GM18868 (cell line): ENCODE results near the gene DENND1A.
"Not testable (repeated sequence)": the region's sequence is repeated elsewhere in the genome, so short reads cannot be mapped to it uniquely, and the experiment has no call there.

Experiments
- ATAC-seq: cut with Tn5 transposase; IDR thresholded peaks from one replicate; pipeline ENCODE4 v1.9.1; 2021; ENCODE audit warnings: mild to moderate bottlenecking, moderate library complexity; ENCODE audit not compliant: unreplicated experiment

The DENND1A gene

DNA sequence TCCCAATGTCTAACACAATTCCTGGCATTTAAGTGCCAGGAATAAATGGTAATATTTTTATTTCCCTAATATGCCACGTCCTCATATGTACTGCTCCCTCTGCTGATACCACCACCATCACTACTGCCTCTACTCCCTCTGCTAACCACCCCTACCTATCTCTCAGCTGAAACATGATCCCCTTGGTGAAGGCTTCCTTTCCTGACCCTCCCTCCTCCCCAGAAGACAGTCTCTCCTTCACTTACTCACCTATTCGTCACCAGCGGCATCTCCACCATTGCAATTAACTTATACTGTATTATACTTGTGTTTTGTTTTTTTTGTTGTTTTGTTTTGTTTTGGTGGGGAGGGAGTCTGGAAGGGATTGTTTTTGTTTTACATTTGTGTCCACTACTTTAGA, 4.8 kb downstream of the DENND1A start:
- no peak for ATAC-seq

GRCh38 chr9:123924727-123925126, 5.2 kb downstream of the DENND1A start:
- ATAC-seq = no peak

DNA sequence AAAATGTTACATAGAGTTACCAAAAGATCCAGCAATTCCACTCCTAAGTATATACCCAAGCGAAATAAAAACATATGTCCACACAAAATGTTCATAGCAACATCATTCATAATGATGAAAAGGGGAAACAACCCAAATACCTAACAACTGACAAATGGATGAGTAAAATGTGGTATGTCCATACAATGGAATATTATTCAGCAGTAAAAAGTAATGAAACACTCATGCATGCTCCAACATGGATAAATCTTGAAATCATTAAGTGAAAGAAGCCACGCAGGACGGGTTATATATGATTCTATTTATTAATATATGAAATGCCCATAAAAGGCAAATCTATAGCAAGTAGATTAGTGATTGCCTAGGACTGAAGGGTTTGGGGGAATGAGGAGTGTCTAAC, 6.0 kb downstream of the DENND1A start:
- no peak for ATAC-seq

- no peak for ATAC-seq
These were observed 6.5 kb downstream of the DENND1A start for GRCh38 chr9:123923377-123923776.

DNA sequence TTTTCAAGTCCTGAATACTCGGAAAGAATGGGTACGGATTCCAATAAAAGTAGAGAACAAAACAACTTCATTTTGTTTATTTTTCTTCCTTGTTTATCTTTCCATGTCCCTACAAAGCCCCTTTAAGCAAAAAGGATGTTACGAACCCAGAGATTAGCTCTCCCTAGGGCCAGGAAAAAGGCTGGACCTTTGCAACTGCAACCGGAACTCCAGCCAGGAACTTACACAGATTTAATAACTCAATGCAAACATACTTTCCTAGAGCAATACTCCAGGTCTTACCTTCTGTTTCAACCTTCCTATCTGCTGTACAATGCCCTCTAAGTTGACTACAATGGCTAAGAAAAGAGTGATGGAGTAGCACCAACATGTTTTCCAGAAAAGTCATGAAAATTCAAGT, 7.0 kb downstream of the DENND1A start:
- no peak for ATAC-seq

DNA sequence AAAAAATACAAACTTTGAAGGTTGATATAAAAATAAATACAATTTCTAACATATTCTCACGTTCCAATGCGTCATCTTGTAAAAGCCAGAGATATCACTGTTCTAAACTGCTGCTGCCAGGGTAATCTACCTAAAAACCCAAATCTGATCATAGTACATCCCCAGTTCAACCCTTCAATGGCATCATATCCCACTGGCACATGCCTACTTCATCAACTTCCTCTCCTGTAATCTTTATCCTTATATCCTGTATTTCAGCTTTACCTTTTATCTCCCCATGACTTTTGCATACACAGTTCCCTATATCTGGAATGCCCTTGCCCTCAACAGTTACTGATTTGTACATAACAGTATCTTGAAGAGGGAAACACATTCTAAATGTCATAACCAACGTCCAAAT, 7.5 kb downstream of the DENND1A start:
- no peak for ATAC-seq

GRCh38 chr9:123914517-123915196, 15.3 kb downstream of the DENND1A start:
- no peak for ATAC-seq

- ATAC-seq = no peak
These were observed 17.6 kb downstream of the DENND1A start for GRCh38 chr9:123912167-123912897.

- no peak for ATAC-seq
These were observed 18.9 kb downstream of the DENND1A start for GRCh38 chr9:123911024-123911423.

- ATAC-seq = not testable (repeated sequence)
These were observed 20.7 kb downstream of the DENND1A start for GRCh38 chr9:123909192-123909591.

GRCh38 chr9:123903550-123903949, 26.4 kb downstream of the DENND1A start:
- not testable (repeated sequence) for ATAC-seq

DNA sequence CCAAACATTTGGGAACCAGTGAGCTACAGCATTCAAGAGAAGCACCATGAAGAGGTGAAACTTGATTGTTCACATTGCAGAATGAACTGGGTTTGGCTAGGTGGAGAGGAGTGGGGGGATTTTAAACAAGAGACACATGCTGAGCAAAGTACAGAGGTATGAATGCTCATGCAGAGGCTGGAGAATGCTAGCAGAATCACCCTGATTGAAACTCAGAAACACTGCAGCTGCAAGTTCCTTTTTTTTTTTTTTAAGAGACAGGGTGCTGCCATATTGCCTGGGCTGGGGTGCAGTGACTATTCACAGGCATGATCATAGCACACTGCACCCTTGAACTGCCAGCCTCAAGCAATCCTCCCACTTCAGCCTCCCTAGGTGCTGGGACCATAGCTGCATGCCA, 35.1 kb downstream of the DENND1A start:
- ATAC-seq = no peak

GRCh38 chr9:123893831-123894460, 36.0 kb downstream of the DENND1A start:
- peak; percentile 45 for ATAC-seq

GRCh38 chr9:123893115-123893514, 36.8 kb downstream of the DENND1A start:
- no peak for ATAC-seq

DNA sequence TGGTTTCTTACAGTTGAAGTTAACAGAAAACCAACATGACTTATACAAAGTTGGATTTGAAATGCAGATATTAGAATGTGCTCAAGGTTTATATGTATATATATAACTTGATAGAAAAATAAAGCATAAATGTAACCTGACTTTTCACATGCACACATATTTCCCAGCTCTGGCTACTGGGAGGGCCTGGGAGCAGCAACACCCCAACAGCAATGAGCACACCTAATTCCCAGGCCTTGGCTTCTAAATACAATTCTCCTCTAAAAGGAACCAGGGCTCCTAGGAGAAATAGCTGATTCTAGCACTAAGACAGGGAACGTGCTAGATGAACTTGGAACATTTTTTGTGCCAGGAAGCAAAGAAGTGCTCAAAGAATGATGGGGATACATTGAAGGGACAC, 42.1 kb downstream of the DENND1A start:
- no peak for ATAC-seq

DNA sequence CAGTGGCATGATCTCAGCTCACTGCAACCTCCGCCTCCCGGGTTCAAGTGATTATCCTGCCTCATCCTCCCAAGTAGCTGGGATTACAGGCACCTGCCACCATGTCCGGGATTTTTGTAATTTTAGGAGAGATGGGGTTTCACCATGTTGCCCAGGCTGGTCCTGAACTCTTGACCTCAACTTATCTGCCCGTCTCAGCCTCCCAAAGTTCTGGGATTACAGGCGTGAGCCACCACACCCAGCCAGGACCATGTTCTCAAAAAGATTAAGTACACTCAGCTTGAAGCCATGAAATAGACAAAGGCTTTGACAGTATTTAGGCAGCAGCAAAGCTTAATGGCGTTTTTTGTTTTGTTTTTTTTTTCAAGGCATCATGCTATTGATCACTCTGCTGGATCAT, 44.1 kb downstream of the DENND1A start:
- ATAC-seq = not testable (repeated sequence)

DNA sequence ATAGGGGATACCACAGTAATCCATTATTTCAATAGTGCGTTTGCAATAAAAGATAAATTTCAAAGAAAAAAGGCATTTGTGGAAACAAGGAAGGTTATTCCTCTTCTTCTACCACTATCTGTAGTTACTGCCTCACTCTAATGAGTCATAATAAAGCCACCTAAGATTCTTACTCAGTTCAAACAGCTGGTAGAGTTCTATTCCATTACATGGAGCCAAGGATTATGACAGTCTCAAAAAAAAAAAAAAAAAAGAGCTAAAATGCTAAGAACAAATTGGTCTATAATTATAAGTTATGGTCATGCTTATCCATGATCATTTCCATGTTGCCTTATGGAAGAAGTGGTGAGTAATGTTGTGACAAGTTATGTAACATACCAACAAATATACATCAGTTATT, 46.3 kb downstream of the DENND1A start:
- ATAC-seq = no peak

DNA sequence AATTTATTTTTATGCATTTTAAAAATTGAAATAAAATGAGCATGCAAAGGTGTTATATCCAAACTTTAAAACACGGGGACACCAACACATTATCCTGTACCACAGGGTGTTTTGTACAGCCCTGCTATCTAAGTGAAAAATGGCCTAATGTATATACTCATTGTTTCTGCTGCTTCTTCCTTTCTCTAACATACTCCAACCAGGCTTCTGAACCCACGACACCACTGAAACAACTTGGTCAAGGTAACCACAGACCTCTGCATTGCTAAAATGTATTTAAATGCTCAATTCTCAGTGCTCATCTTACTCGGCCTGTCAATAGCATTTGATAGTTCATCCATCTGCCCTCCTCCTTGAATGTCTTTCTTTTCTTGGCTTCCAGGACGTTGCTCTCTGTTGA, 48.3 kb downstream of the DENND1A start:
- no peak for ATAC-seq

GRCh38 chr9:123880420-123880819, 49.5 kb downstream of the DENND1A start:
- no peak for ATAC-seq

DNA sequence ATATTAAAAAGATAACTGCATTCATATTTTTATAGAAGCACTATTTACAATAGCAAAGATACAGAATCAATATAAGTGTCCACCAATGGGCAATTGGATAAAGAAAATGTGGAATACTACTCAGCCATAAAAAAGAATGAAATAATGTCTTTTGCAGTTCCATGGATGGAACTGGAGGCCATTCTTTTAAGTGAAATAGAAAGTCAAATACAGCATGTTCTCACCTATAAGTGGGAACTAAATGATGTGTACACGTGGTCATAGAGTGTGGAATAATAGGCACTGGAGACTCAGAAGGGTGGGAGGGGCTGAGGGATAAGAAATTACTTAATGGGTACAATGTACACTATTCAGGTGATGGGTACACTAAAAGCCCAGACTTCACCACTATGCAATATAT, 53.2 kb downstream of the DENND1A start:
- ATAC-seq = no peak

GRCh38 chr9:123872710-123873109, 57.2 kb downstream of the DENND1A start:
- no peak for ATAC-seq

DNA sequence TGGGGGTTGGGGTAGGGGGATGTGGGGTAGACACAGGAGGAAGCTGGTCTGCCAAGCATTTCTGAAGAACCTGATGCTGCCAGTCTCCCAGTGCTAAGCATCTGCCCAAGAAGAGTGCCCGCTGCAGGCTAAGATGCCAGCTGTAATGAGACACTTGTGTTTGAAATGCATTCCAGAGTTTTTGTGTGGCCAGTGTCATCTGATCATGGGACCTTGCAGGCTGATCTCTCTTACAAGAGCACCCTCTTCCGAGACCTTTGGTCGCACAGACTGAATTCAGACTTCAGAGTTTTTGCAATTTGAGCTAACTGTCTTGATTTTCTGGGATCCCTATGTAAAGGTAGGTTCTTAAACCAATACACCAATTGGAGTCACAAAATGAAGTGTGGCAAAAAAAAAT, 58.1 kb downstream of the DENND1A start:
- no peak for ATAC-seq
